Measurements from ENCODE around the gene LYPD6B.

DNA sequence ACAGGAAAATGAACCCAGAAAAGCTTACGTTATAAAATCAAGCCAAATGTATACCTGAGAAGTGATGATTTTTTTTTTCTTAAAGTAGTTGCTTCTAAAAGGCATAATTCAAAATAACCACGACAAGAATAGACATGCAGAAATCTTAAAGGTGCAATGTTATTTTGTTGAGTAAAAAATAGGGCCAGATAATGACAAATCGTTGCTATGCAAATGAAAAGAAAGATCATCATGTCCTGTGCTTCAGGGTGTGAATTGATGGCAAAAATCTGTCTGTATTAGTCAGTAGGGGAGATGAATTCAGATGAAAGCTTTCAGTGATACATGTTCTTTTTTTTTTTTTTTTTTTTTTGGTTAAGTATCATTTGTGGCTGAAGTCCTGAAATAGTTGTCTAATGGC is 24.0 kb downstream of the LYPD6B start:
- no peak for TF ChIP-seq USF1 (IDR thresholded peaks at IDR 0.05)
- no peak for TF ChIP-seq YY1 (IDR thresholded peaks at IDR 0.05; ENCODE audit: low read depth)
- no peak for TF ChIP-seq CREB1 (IDR thresholded peaks at IDR 0.05; ENCODE audit: low read depth)

Measured in Ishikawa (cell line).